Lung (tissue), 12 donors: ENCODE results near the gene CIC. TPM values are rescaled to one million over a fixed set of nuclear protein-coding genes. Genes with fewer than 3 reads are reported as not detected.

Experiments used
- ATAC-seq: fragments of 200-7000 bp; cut with Tn5 transposase; one replicate; pipeline ENCODE4 v1.9.1; 2020; ENCODE audit warnings: moderate number of reproducible peaks; ENCODE audit not compliant: insufficient read depth, low FRiP score
- DNase-seq, 3 donors: peaks; one replicate each; pipeline ENCODE4 v3.0.0-alpha.2; 2013 to 2017
- H3K27ac ChIP-seq, 2 donors: one replicate each; pipeline ENCODE4 v1.5.1; 2013; ENCODE audit warnings: mild to moderate bottlenecking in 2 of 2, moderate library complexity in 2 of 2, control low read depth in 1 of 2, inconsistent platforms in 1 of 2, low read depth in 1 of 2, low read length in 1 of 2
- H3K27me3 ChIP-seq, 3 donors: one replicate each; pipeline ENCODE4 v1.5.1; 2013; ENCODE audit warnings: low read length in 2 of 3; ENCODE audit not compliant: control insufficient read depth in 3 of 3, insufficient read depth in 3 of 3
- H3K36me3 ChIP-seq, 4 donors: one replicate each; pipeline ENCODE4 v1.5.1; 2013; ENCODE audit warnings: low read length in 4 of 4, mild to moderate bottlenecking in 1 of 4, moderate library complexity in 1 of 4; ENCODE audit not compliant: control insufficient read depth in 4 of 4, insufficient read depth in 4 of 4
- H3K4me1 ChIP-seq, 5 donors: one replicate each; pipeline ENCODE4 v1.5.1; 2013; ENCODE audit warnings: low read length in 5 of 5, mild to moderate bottlenecking in 2 of 5, moderate library complexity in 1 of 5; ENCODE audit not compliant: control insufficient read depth in 5 of 5, insufficient read depth in 5 of 5
- H3K4me3 ChIP-seq: one replicate; pipeline ENCODE4 v1.5.1; 2013; ENCODE audit warnings: mild to moderate bottlenecking, control low read depth, moderate library complexity
- H3K9ac ChIP-seq, 2 donors: one replicate each; pipeline ENCODE4 v1.5.1; 2013; ENCODE audit warnings: low read length in 2 of 2, control low read depth in 1 of 2; ENCODE audit not compliant: insufficient read depth in 1 of 2
- H3K9me3 ChIP-seq, 4 donors: one replicate each; pipeline ENCODE4 v1.5.1; 2013; ENCODE audit warnings: low read length in 3 of 4, mild to moderate bottlenecking in 1 of 4, moderate library complexity in 1 of 4; ENCODE audit not compliant: control insufficient read depth in 4 of 4, insufficient read depth in 3 of 4
- CTCF ChIP-seq: IDR thresholded peaks from 2 replicates; pipeline ENCODE4 v1.5.1; 2012; ENCODE audit warnings: mild to moderate bottlenecking; ENCODE audit errors: control extremely low read depth, extremely low read depth
- WGBS, 2 donors: extraction: QIAGEN DNeasy Blood & Tissue Kit; methylation state at CpG; one replicate each; pipeline ENCODE4 v1.1.7; 2013; 5-methylcytosine and 5-hydroxymethylcytosine counted together
- polyA plus RNA-seq, 2 donors: library from polyadenylated mRNA; stranded (reverse); fragments of 200-250 nt; gene quantifications; one replicate each; pipeline ENCODE4 v1.2.1, GENCODE V29; 2013
- total RNA-seq, 2 donors: library from RNA; depleted of rRNA in 1 of 2; stranded (reverse); fragments of >200 nt in 1 of 2; gene quantifications; one replicate each; pipeline ENCODE4 v1.2.1, GENCODE V29; 2014 to 2021
- donor health status: control.
- donor health status: control.
- donor health status: Bipolar disorder and iron deficiency.
- donor health status: healthy.
- donor health status: DM: yes; HTN: yes; CAD: no.

The CIC gene
- total and polyA plus RNA-seq, 4 donors = 31.2 to 84.5 (median 40.6) TPM

GRCh38 chr19:42228641-42229040, 40.4 kb upstream of the CIC start:
- no peak overlapping the region for H3K27ac ChIP-seq
- H3K36me3 ChIP-seq = peaks cover 9 to 75% (median 49%) of the 10 kb centered on the region in 4 donors
- H3K9me3 ChIP-seq = no peaks in the 10 kb centered on the region
- no peak overlapping the region for H3K4me3 ChIP-seq
- H3K9ac ChIP-seq = no peak overlapping the region
- DNase-seq (no peak), ATAC-seq (no peak)
- 83 to 88% methylated on average over 4 of the region's 4 CpGs for WGBS, 2 donors
- no peaks in the 10 kb centered on the region for H3K27me3 ChIP-seq
- TF ChIP-seq CTCF = no peak
- H3K4me1 ChIP-seq = no peaks in the 10 kb centered on the region

- ATAC-seq (no peak), DNase-seq (no peak)
- H3K27ac ChIP-seq = no peak overlapping the region
- H3K9ac ChIP-seq = no peak overlapping the region
- TF ChIP-seq CTCF = no peak
- H3K36me3 ChIP-seq = peaks cover 8 to 77% (median 47%) of the 10 kb centered on the region in 4 donors
- no peaks in the 10 kb centered on the region for H3K27me3 ChIP-seq
- 69 to 70% methylated on average over 4 of the region's 4 CpGs for WGBS, 2 donors
- H3K4me3 ChIP-seq = no peak overlapping the region
- H3K4me1 ChIP-seq = no peaks in the 10 kb centered on the region
- H3K9me3 ChIP-seq = no peaks in the 10 kb centered on the region
These were observed 39.7 kb upstream of the CIC start for GRCh38 chr19:42229301-42229854.

- peaks cover 7 to 75% (median 45%) of the 10 kb centered on the region in 4 donors for H3K36me3 ChIP-seq
These were observed 39.1 kb upstream of the CIC start for GRCh38 chr19:42229855-42230351.

More at GRCh38 chr19:42229855-42230351, 39.1 kb upstream of the CIC start:
- Histone ChIP-seq H3K9me3 (no peaks in the 10 kb centered on the region), H3K27me3 (no peaks in the 10 kb centered on the region), H3K4me3 (no peak overlapping the region), H3K9ac (no peak overlapping the region), H3K4me1 (no peaks in the 10 kb centered on the region), H3K27ac (peak overlapping the region in 1 of 2 donors; percentile 37)
- WGBS, 2 donors = 61 to 67% methylated on average over 8 of the region's 8 CpGs
- no peak for TF ChIP-seq CTCF
- DNase-seq (no peak), ATAC-seq (no peak)
